HepG2 (cell line): ENCODE results near the gene DNAJB8. TPM values are rescaled to one million over a fixed set of nuclear protein-coding genes. Genes with fewer than 3 reads are reported as not detected.
A peak's percentile ranks its signal among the peaks of the same experiment; 100 is the strongest.

ENCODE experiments used
- ATAC-seq: fragments of 200-7000 bp; cut with Tn5 transposase; 3 replicates; pipeline ENCODE4 v1.9.1; 2020; ENCODE audit warnings: mild to moderate bottlenecking, moderate library complexity
- BruUV-seq: library from RNA; stranded (reverse); fragments of 400-500 nt; replicated peaks from 2 replicates; lab custom pipeline; 2021; lab: Mats Ljungman, UMichigan
- CTCF ChIA-PET: fragments of 300-600 bp; formaldehyde crosslinking; extraction: SDS; loops from one replicate; lab custom pipeline; 2021; ENCODE audit warnings: low total read pairs, inconsistent platforms, low intra/inter-chr PET ratio; lab: Yijun Ruan, JAX
- POLR2A ChIA-PET: fragments of 350-600 bp; sonication (Branson Sonifier 250); formaldehyde crosslinking; loops from one replicate; lab custom pipeline; 2020; ENCODE audit warnings: antibody characterized with exemption, inconsistent platforms; lab: Yijun Ruan, JAX
- DNase-seq: peaks from one replicate; pipeline ENCODE4 v3.0.0-alpha.2; 2015; ENCODE audit warnings: low spot score
- FAIRE-seq: peaks from 3 replicates; lab custom pipeline; 2011; peaks lifted over from hg19 to GRCh38; lab: Jason Lieb, UNC
- H2AFZ ChIP-seq: one replicate; pipeline ENCODE4 v1.6.1; 2011; ENCODE audit warnings: low read length, inconsistent platforms
- H3K27ac ChIP-seq: fragments of 300-600 bp; 3 replicates; pipeline ENCODE4 v1.8.0; 2011; ENCODE audit warnings: mixed run types, mild to moderate bottlenecking, mixed read lengths, low read length, inconsistent platforms; ENCODE audit not compliant: insufficient read depth; ENCODE audit errors: extremely low read length
- H3K27me3 ChIP-seq, 2 experiments: fragments of 200-600 bp in 1 of 2; 2 replicates in 1 of 2; 3 replicates in 1 of 2; pipeline versions ENCODE4 v1.6.0 to v1.8.0; 2011; ENCODE audit warnings: low read length in 2 of 2, mild to moderate bottlenecking in 2 of 2, moderate library complexity in 2 of 2, inconsistent platforms in 1 of 2; ENCODE audit not compliant: insufficient read depth in 2 of 2, control insufficient read depth in 1 of 2
- H3K36me3 ChIP-seq, 2 experiments: fragments of 200-600 bp in 1 of 2; replicated peaks in 1 of 2; 2 replicates in 1 of 2; 3 replicates in 1 of 2; pipeline versions ENCODE4 v1.5.1 to v1.8.0; 2011; ENCODE audit warnings: low read length in 2 of 2, inconsistent platforms in 1 of 2; ENCODE audit not compliant: insufficient read depth in 2 of 2, control insufficient read depth in 1 of 2
- H3K4me1 ChIP-seq: 2 replicates; pipeline ENCODE4 v1.5.1; 2012; ENCODE audit warnings: low read length, inconsistent platforms; ENCODE audit not compliant: insufficient read depth
- H3K4me2 ChIP-seq: 2 replicates; pipeline ENCODE4 v1.6.0; 2011; ENCODE audit warnings: low read depth, low read length, inconsistent platforms
- H3K4me3 ChIP-seq, 3 experiments: fragments of 200-600 bp in 1 of 3; sonication (generic), shearing (Covaris generic) in 1 of 3; replicated peaks in 1 of 3; 2 replicates each; pipeline ENCODE4 v1.5.1; 2011 to 2016; ENCODE audit warnings: low read length in 3 of 3, inconsistent platforms in 2 of 3, low read depth in 2 of 3, mild to moderate bottlenecking in 2 of 3, control low read depth in 1 of 3, mixed read lengths in 1 of 3; ENCODE audit not compliant: insufficient read depth in 1 of 3
- H3K79me2 ChIP-seq: one replicate; pipeline ENCODE4 v1.6.1; 2011; ENCODE audit warnings: low read length, inconsistent platforms; ENCODE audit not compliant: insufficient read depth
- H3K9ac ChIP-seq: 2 replicates; pipeline ENCODE4 v1.6.0; 2011; ENCODE audit warnings: mild to moderate bottlenecking, low read depth, low read length, inconsistent platforms; ENCODE audit not compliant: insufficient read depth
- H3K9me3 ChIP-seq: 2 replicates; pipeline ENCODE4 v1.5.1; 2012; ENCODE audit warnings: mild to moderate bottlenecking, low read length
- H4K20me1 ChIP-seq: 2 replicates; pipeline ENCODE4 v1.6.0; 2011; ENCODE audit warnings: inconsistent platforms, mild to moderate bottlenecking, low read length, moderate library complexity; ENCODE audit not compliant: insufficient read depth
- DNMT1 ChIP-seq: sonication (generic); formaldehyde crosslinking; IDR thresholded peaks from 2 replicates; pipeline ENCODE4 v1.5.1; 2020; ENCODE audit warnings: mild to moderate bottlenecking, missing genetic modification reagents
- HDAC2 ChIP-seq: sonication (generic); formaldehyde crosslinking; IDR thresholded peaks from 2 replicates; pipeline ENCODE4 v1.4.0; 2020; ENCODE audit warnings: missing genetic modification reagents
- HNRNPUL1 ChIP-seq: fragments of 200-400 bp; formaldehyde crosslinking; IDR thresholded peaks from 2 replicates; pipeline ENCODE4 v1.6.1; 2017; ENCODE audit warnings: low read depth, mild to moderate bottlenecking, low read length, moderate library complexity
- KLF16 ChIP-seq, 2 experiments: sonication (generic) in 1 of 2; formaldehyde crosslinking in 1 of 2; IDR thresholded peaks; 2 replicates each; pipeline versions ENCODE4 v1.6.1 to v1.8.0; 2016 to 2023; ENCODE audit warnings: missing genetic modification reagents in 2 of 2, missing compliant biosample characterization in 1 of 2
- MYPOP ChIP-seq: sonication (generic); formaldehyde crosslinking; IDR thresholded peaks from 2 replicates; pipeline ENCODE4 v1.8.1; 2023; ENCODE audit warnings: mild to moderate bottlenecking, moderate library complexity, missing genetic modification reagents
- PTBP1 ChIP-seq: fragments of 200-400 bp; formaldehyde crosslinking; IDR thresholded peaks from 2 replicates; pipeline ENCODE4 v1.6.1; 2018; ENCODE audit warnings: low read length, low read depth; ENCODE audit not compliant: poor library complexity, severe bottlenecking
- RFX3 ChIP-seq: IDR thresholded peaks from 2 replicates; pipeline ENCODE4 v1.6.1; 2016; ENCODE audit warnings: missing biosample characterization, missing genetic modification reagents
- RNF2 ChIP-seq: fragments of 450-650 bp; conservative IDR thresholded peaks from 2 replicates; pipeline ENCODE4 v1.6.1; 2016; ENCODE audit warnings: low read depth
- SMC3 ChIP-seq: IDR thresholded peaks from 2 replicates; pipeline ENCODE4 v1.6.1; 2011; ENCODE audit warnings: low read length, improper control_type of control experiment
- SPEN ChIP-seq: sonication (generic); formaldehyde crosslinking; IDR thresholded peaks from 2 replicates; pipeline ENCODE4 v1.5.1; 2020; ENCODE audit warnings: low read depth, mild to moderate bottlenecking, missing genetic modification reagents
- STAG1 ChIP-seq: sonication (generic); formaldehyde crosslinking; IDR thresholded peaks from 2 replicates; pipeline ENCODE4 v1.4.0; 2020; ENCODE audit warnings: missing genetic modification reagents
- SUZ12 ChIP-seq: fragments of 150-350 bp; IDR thresholded peaks from 2 replicates; pipeline ENCODE4 v1.6.1; 2014; ENCODE audit warnings: low read depth, low read length
- TBX2 ChIP-seq: sonication (generic); formaldehyde crosslinking; IDR thresholded peaks from 2 replicates; pipeline ENCODE4 v1.5.0; 2020; ENCODE audit warnings: missing genetic modification reagents, mild to moderate bottlenecking, borderline replicate concordance
- YY1 ChIP-seq: IDR thresholded peaks from 2 replicates; pipeline ENCODE4 v1.6.1; 2011; ENCODE audit warnings: low read length, low read depth, moderate library complexity, mild to moderate bottlenecking; ENCODE audit not compliant: insufficient read depth, insufficient replicate concordance
- ZFP1 ChIP-seq: IDR thresholded peaks from 2 replicates; pipeline ENCODE4 v1.6.1; 2016
- ZFP37 ChIP-seq: sonication (generic); formaldehyde crosslinking; IDR thresholded peaks from 2 replicates; pipeline ENCODE4 v1.4.0; 2020; ENCODE audit warnings: missing genetic modification reagents, borderline replicate concordance
- ZNF205 ChIP-seq: IDR thresholded peaks from 2 replicates; pipeline ENCODE4 v1.6.1; 2018; ENCODE audit warnings: missing biosample characterization, missing genetic modification reagents
- ZNF30 ChIP-seq: sonication (generic); formaldehyde crosslinking; IDR thresholded peaks from 2 replicates; pipeline ENCODE4 v1.5.0; 2020; ENCODE audit warnings: mild to moderate bottlenecking, missing genetic modification reagents
- ZNF562 ChIP-seq: sonication (generic); formaldehyde crosslinking; IDR thresholded peaks from 2 replicates; pipeline ENCODE4 v1.8.0; 2022; ENCODE audit warnings: missing genetic modification reagents, borderline replicate concordance
- ZNF703 ChIP-seq: sonication (generic); formaldehyde crosslinking; IDR thresholded peaks from 2 replicates; pipeline ENCODE4 v1.5.1; 2020; ENCODE audit warnings: missing genetic modification reagents, mild to moderate bottlenecking, moderate library complexity, borderline replicate concordance
- ZNF782 ChIP-seq: sonication (generic); formaldehyde crosslinking; IDR thresholded peaks from 2 replicates; pipeline ENCODE4 v1.4.0; 2020; ENCODE audit warnings: missing genetic modification reagents, mild to moderate bottlenecking, borderline replicate concordance
- ZSCAN20 ChIP-seq: sonication (generic); formaldehyde crosslinking; IDR thresholded peaks from 2 replicates; pipeline ENCODE4 v1.4.0; 2020; ENCODE audit warnings: missing genetic modification reagents, mild to moderate bottlenecking, borderline replicate concordance
- WGBS: methylation state at CpG from one replicate; pipeline ENCODE4 v1.1.6; 2017; ENCODE audit warnings: low lambda C conversion rate; 5-methylcytosine and 5-hydroxymethylcytosine counted together
- in situ Hi-C: cut with HindIII; loops from 2 replicates; pipeline ENCODE4 v1.10.0; 2017; ENCODE audit warnings: low pct_unique_long_range_greater_than_20kb; ENCODE audit not compliant: extremely low pct_ligation_motif_present
- intact Hi-C: fragments of 100-400 bp; cut with micrococcal nuclease; formaldehyde crosslinking; loops from one replicate; pipeline ENCODE4 v1.10.0; 2022; ENCODE audit not compliant: unreplicated experiment
- polyA plus RNA-seq, 8 experiments: library from polyadenylated mRNA; depleted of rRNA in 3 of 8; stranded (reverse) in 7 of 8; unstranded in 1 of 8; fragments of >200 nt; fragmentation: Illumina TruSeq in 4 of 8; extraction: Trizol in 4 of 8; gene quantifications; 2 replicates each; pipeline versions ENCODE4 v1.2.1 to v1.2.3, GENCODE V29; 2011 to 2016; ENCODE audit warnings: low read depth in 4 of 8, missing spikeins in 1 of 8, mixed read lengths in 1 of 8; ENCODE audit not compliant: insufficient read depth in 1 of 8
- total RNA-seq, 5 experiments: library from RNA; depleted of rRNA; stranded (reverse); fragments of >200 nt; fragmentation: Illumina TruSeq; extraction: Trizol; gene quantifications; 2 replicates each; pipeline ENCODE4 v1.2.3, GENCODE V29; 2016; ENCODE audit warnings: low read depth in 1 of 5
- TF ChIP-seq, protein P1 (sequence below): sonication (generic); formaldehyde crosslinking; IDR thresholded peaks from 2 replicates; pipeline ENCODE4 v1.5.0; 2020; ENCODE audit warnings: mild to moderate bottlenecking, missing genetic modification reagents

The DNAJB8 gene
- total and polyA plus RNA-seq, 2 of the 13 experiments (the other 11 are each of a cell fraction or from before 2014, with no cell fraction given) = not detected

DNA sequence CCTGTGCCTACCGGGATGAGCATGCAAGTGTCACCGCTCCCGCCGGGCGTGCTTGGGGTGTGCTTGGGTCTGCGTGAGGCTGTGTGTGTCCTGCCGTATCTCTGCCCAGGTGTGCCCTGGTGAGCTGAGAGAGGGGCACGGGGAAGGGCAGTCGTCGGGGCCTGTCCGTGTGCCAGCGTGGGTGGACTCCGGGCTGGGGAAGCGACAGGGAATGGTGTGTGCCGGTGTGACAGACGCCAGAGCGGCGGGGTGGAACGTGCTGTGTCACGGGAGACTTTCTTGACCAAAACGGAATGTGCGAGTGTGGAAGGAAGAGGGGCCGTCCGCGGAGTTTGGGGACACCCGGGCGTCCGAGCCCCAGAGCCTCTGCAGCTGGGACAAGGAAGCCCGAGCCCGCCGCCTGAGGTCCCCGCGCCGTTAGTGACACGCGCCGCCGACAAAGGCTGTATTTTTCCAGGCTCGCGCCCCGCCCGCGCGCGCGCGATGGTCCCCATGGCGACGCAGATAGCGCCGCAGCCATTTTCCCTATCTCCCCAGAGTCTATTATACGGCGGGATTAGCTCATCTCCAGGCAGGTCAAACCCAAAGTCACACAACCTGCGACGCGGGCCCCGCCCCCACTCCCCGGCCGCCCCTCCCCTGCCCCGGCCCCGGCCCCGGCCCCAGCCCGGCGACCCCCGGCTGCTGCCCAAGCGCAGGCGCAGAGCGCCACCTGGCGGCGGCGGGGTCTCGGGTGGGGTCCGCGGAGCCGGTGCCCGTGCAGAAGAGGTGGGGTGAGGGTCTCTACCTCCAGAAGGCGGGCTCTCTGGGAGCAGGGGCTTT is 30.8 kb upstream of the DNAJB8 start:
- Histone ChIP-seq H3K79me2 (no peaks in the 10 kb centered on the region), H3K9ac (no peak overlapping the region), H4K20me1 (peaks cover 6% of the 10 kb centered on the region; the same call in 1 of the 2 replicates), H3K36me3 (0 out of 5 replicates have a peak, but pooled peaks cover 0 to 1% of the 10 kb centered on the region in 2 experiments), H3K4me2 (no peak overlapping the region), H3K27me3 (no peaks in the 10 kb centered on the region), H2AFZ (no peak overlapping the region), H3K9me3 (no peaks in the 10 kb centered on the region), H3K4me3 (no peak overlapping the region), H3K4me1 (peaks cover 14% of the 10 kb centered on the region), H3K27ac (no peak overlapping the region)
- 90% methylated on average over 52 of the region's 77 CpGs for WGBS
- CTCF ChIA-PET = interaction anchor here (0.7 to 1.9 kb wide), 4 partner anchors 71 to 402 kb away, joined by 3 to 10 read pairs (median 6); no protein-coding TSS in a partner anchor
- FAIRE-seq = no peak
- no peak for DNase-seq
- peak; percentile 42 for ATAC-seq
- intact Hi-C loops = loop anchor here (1.0 kb wide), 1 partner anchor 326 kb away; no protein-coding TSS in a partner anchor
- POLR2A ChIA-PET = no interaction called here
- in situ Hi-C loops = no loop called here
- BruUV-seq = no TSS peak
- TF ChIP-seq ZFP37 (CRISPR knock-in tag) (no peak), ZNF782 (CRISPR knock-in tag) (no peak), ZNF703 (CRISPR knock-in tag) (no peak), RNF2 (no peak), TBX2 (CRISPR knock-in tag) (no peak), RFX3 (0 out of 2 replicates have a peak, but pooled peaks have one; percentile 12), ZFP1 (no peak), SMC3 (peak; percentile 21; the same call in 1 of the 2 replicates), HDAC2 (no peak), SUZ12 (no peak), ZSCAN20 (CRISPR knock-in tag) (no peak), YY1 (peak; percentile 49), MYPOP (CRISPR knock-in tag) (no peak), PTBP1 (no peak), ZNF205 (CRISPR knock-in tag) (no peak), SPEN (no peak), DNMT1 (CRISPR knock-in tag) (no peak), ZNF562 (CRISPR knock-in tag) (no peak), ZNF30 (CRISPR knock-in tag) (no peak), KLF16 (CRISPR knock-in tag; IDR thresholded peaks at IDR 0.05) (no peak), HNRNPUL1 (no peak), STAG1 (peak; percentile 74)
- TF ChIP-seq, protein P1, sequence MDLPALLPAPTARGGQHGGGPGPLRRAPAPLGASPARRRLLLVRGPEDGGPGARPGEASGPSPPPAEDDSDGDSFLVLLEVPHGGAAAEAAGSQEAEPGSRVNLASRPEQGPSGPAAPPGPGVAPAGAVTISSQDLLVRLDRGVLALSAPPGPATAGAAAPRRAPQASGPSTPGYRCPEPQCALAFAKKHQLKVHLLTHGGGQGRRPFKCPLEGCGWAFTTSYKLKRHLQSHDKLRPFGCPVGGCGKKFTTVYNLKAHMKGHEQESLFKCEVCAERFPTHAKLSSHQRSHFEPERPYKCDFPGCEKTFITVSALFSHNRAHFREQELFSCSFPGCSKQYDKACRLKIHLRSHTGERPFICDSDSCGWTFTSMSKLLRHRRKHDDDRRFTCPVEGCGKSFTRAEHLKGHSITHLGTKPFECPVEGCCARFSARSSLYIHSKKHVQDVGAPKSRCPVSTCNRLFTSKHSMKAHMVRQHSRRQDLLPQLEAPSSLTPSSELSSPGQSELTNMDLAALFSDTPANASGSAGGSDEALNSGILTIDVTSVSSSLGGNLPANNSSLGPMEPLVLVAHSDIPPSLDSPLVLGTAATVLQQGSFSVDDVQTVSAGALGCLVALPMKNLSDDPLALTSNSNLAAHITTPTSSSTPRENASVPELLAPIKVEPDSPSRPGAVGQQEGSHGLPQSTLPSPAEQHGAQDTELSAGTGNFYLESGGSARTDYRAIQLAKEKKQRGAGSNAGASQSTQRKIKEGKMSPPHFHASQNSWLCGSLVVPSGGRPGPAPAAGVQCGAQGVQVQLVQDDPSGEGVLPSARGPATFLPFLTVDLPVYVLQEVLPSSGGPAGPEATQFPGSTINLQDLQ = no peak
